Measurements from ENCODE around the gene CLDN7. TPM values are rescaled to one million over a fixed set of nuclear protein-coding genes. Genes with fewer than 3 reads are reported as not detected.

CLDN7 gene
- total RNA-seq, 2 donors from 2014 or later: 0.55 to 1.5 TPM

GRCh38 chr17:7220593-7221277, 41.5 kb downstream of the CLDN7 start:
- peak in 1 of 2 donors; percentile 68 for DNase-seq (ENCODE audit: low spot score in 2 of 2)
- peak; percentile 44 to 53 for ATAC-seq
- Mint-ChIP-seq H3K36me3 (peaks cover 14 to 29% of the 10 kb centered on the region in 2 donors), H3K9me3 (no peaks in the 10 kb centered on the region), H3K27ac (peak overlapping the region; percentile 89 to 92)

GRCh38 chr17:7219812-7220592, 42.3 kb downstream of the CLDN7 start, which contains the start of the genes ACADVL and DLG4:
TSS of gene ACADVL (plus strand) at chr17:7219938. CDS start at chr17:7219985, 47 bp downstream.
TSS of gene DLG4 (minus strand) at chr17:7219836.
- H3K27ac Mint-ChIP-seq: peak within 1 kb of the TSS; percentile 89 to 98
- no peaks in the 10 kb centered on the region for H3K9me3 Mint-ChIP-seq
- ATAC-seq: peak; percentile 81 to 87

GRCh38 chr17:7219229-7219811, 43.0 kb downstream of the CLDN7 start:
- ATAC-seq (no peak), DNase-seq (ENCODE audit: low spot score in 2 of 2) (no peak)
- Mint-ChIP-seq H3K27ac (peak overlapping the region; percentile 89 to 98), H3K9me3 (no peaks in the 10 kb centered on the region), H3K36me3 (peaks cover 14 to 29% of the 10 kb centered on the region in 2 donors)

More at GRCh38 chr17:7219812-7220592, 42.3 kb downstream of the CLDN7 start, which contains the start of the genes ACADVL and DLG4:
- peak; percentile 82 to 89 for DNase-seq (ENCODE audit: low spot score in 2 of 2)
- peaks cover 14 to 29% of the 10 kb centered on the region in 2 donors for H3K36me3 Mint-ChIP-seq

- Mint-ChIP-seq H3K36me3 (peaks cover 14 to 25% of the 10 kb centered on the region in 2 donors), H3K9me3 (no peaks in the 10 kb centered on the region), H3K27ac (peak overlapping the region; percentile 27 to 89)
- no peak for ATAC-seq
- no peak for DNase-seq (ENCODE audit: low spot score in 2 of 2)
These were observed 43.5 kb downstream of the CLDN7 start for GRCh38 chr17:7218758-7219157.

GRCh38 chr17:7218166-7218565, 44.1 kb downstream of the CLDN7 start:
- Mint-ChIP-seq H3K9me3 (no peaks in the 10 kb centered on the region), H3K36me3 (peaks cover 14 to 20% of the 10 kb centered on the region in 2 donors), H3K27ac (peak overlapping the region in 1 of 2 donors; percentile 89)
- ATAC-seq (no peak), DNase-seq (ENCODE audit: low spot score in 2 of 2) (no peak)

GRCh38 chr17:7217113-7217987, 44.9 kb downstream of the CLDN7 start:
- peak overlapping the region; percentile 89 to 92 for H3K27ac Mint-ChIP-seq
- peaks cover 14 to 20% of the 10 kb centered on the region in 2 donors for H3K36me3 Mint-ChIP-seq

GRCh38 chr17:7216242-7217112, 45.8 kb downstream of the CLDN7 start:
- no peaks in the 10 kb centered on the region for H3K9me3 Mint-ChIP-seq
- ATAC-seq (no peak), DNase-seq (ENCODE audit: low spot score in 2 of 2) (no peak)
- peaks cover 13 to 20% of the 10 kb centered on the region in 2 donors for H3K36me3 Mint-ChIP-seq
- peak overlapping the region; percentile 30 to 42 for H3K27ac Mint-ChIP-seq

More at GRCh38 chr17:7217113-7217987, 44.9 kb downstream of the CLDN7 start:
- ATAC-seq: no peak
- DNase-seq (ENCODE audit: low spot score in 2 of 2): no peak
- H3K9me3 Mint-ChIP-seq: no peaks in the 10 kb centered on the region

- no peaks in the 10 kb centered on the region for H3K9me3 Mint-ChIP-seq
- H3K27ac Mint-ChIP-seq: peak overlapping the region in 1 of 2 donors; percentile 42
- peaks cover 5 to 13% of the 10 kb centered on the region in 2 donors for H3K36me3 Mint-ChIP-seq
- ATAC-seq (no peak), DNase-seq (ENCODE audit: low spot score in 2 of 2) (no peak)
These were observed 46.6 kb downstream of the CLDN7 start for GRCh38 chr17:7215652-7216180.

GRCh38 chr17:7215136-7215638, 47.1 kb downstream of the CLDN7 start:
- ATAC-seq (no peak), DNase-seq (ENCODE audit: low spot score in 2 of 2) (no peak)
- H3K27ac Mint-ChIP-seq: peak overlapping the region; percentile 81 to 95
- no peaks in the 10 kb centered on the region for H3K9me3 Mint-ChIP-seq
- peaks cover 0 to 8% of the 10 kb centered on the region in 2 donors for H3K36me3 Mint-ChIP-seq

GRCh38 chr17:7214300-7215135, 47.8 kb downstream of the CLDN7 start:
- ATAC-seq (peak; percentile 86 to 89), DNase-seq (ENCODE audit: low spot score in 2 of 2) (peak; percentile 96 to 100)
- no peaks in the 10 kb centered on the region for H3K9me3 Mint-ChIP-seq
- peak overlapping the region; percentile 81 to 95 for H3K27ac Mint-ChIP-seq
- H3K36me3 Mint-ChIP-seq: peaks cover 0 to 1% of the 10 kb centered on the region in 2 donors

GRCh38 chr17:7213895-7214299, 48.4 kb downstream of the CLDN7 start:
- Mint-ChIP-seq H3K27ac (peak overlapping the region; percentile 81 to 95), H3K9me3 (no peaks in the 10 kb centered on the region), H3K36me3 (no peaks in the 10 kb centered on the region)
- DNase-seq (ENCODE audit: low spot score in 2 of 2) (peak in 1 of 2 donors; percentile 64), ATAC-seq (peak; percentile 4 to 12)

GRCh38 chr17:7211491-7212273, 50.6 kb downstream of the CLDN7 start:
- H3K36me3 Mint-ChIP-seq: no peaks in the 10 kb centered on the region

More at GRCh38 chr17:7211491-7212273, 50.6 kb downstream of the CLDN7 start:
- Mint-ChIP-seq H3K9me3 (no peaks in the 10 kb centered on the region), H3K27ac (no peak overlapping the region)
- DNase-seq (ENCODE audit: low spot score in 2 of 2) (no peak), ATAC-seq (no peak)

Measured in activated naive CD4-positive, alpha-beta T cell treated with anti-CD3 and anti-CD28 coated beads, Interleukin-2, amount 50 U/mL, for 72 hours (primary cell).